Medulla oblongata (tissue), 1 donor: Measurements from ENCODE around the gene NHERF1.

ENCODE experiments used
- DNase-seq: peaks from one replicate; pipeline ENCODE4 v3.0.0-alpha.2; 2015; ENCODE audit errors: extremely low spot score

The NHERF1 gene

GRCh38 chr17:74732042-74732867 is 16.2 kb upstream of the NHERF1 start:
- no peak for DNase-seq

DNA sequence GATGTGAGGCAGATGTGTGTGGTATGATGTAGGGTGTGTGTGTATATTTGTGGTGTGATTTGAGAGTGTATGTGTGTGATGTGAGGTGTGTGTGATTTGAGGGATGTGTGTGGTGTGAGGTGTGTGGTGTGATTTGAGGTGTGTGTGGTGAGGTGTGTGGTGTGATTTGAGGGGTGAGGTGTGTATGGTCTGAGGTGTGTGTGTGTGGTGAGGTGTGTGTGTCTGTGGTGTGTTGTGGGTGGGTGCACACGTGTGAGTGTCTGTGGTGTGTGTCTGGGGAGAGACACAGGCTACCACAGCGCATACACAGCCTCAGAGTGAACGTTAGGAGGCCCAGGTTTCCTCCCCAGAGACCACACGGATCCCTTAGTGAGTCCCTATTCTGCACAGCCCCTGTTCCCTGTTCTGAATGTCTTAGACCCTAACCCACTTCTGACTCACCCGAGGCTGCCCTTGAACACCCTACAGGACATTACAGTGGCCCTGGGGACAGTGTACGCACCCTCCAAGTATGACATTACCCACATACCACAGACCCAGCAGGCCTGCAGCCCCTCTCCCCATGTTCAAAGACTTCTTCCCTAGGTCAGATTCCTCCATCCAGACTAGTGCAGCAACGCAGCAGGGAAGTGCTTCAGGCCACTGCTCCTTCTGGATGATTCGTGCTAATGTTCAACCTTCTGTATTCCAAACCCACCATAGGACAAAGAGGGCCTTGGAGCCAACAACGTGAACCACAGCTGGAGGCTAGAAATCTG is 14.9 kb upstream of the NHERF1 start:
- no peak for DNase-seq

- no peak for DNase-seq
Measured at GRCh38 chr17:74734256-74734655, 14.2 kb upstream of the NHERF1 start.

DNA sequence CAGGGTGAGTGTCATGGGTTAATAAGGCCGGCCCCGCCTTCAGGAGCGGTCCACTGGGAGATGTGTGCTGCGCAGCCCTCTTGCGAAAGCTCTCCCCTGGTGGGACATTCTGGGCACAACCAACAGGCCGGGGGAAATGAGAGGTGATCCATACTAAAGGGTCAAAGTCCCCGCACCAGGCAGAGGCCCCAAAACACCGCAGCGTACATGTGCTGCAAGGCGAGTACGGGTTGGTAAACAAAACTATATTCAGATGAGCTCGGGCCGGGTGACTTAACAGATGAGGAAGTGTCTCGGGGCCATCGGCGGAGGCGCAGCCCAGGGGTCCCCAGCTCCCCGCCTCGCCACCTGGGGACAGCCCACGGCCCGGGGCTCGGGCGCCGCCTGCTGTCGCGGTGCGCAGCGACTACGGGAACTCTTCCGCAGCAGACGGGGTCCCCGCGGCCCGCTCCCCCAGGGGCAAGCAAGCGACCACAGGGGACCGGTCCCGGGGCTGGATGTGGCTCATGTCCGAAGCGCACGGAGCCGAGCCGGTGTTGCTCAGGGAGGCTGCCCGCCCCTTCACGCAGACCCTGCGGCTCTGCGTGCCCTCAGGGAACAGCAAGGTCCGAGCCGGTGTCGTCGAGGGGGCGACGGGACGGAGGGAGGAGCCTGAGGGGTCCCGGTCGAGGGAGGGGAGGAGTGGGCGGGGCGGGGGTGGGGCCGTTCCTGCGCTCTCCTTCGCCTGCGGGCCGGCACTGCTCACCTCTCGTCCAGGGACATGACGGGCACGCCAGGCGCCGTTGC is 11.7 kb upstream of the NHERF1 start, which contains the start of gene RAB37:
RAB37 (plus strand) TSS at position 744 of the 786 bp plus-strand sequence; CDS start at position 761, 17 bp downstream.
- peak; percentile 21 for DNase-seq

GRCh38 chr17:74737299-74738050 is 11.0 kb upstream of the NHERF1 start:
- peak; percentile 17 for DNase-seq

GRCh38 chr17:74738051-74738996 is 10.1 kb upstream of the NHERF1 start:
- DNase-seq, result no peak

DNA sequence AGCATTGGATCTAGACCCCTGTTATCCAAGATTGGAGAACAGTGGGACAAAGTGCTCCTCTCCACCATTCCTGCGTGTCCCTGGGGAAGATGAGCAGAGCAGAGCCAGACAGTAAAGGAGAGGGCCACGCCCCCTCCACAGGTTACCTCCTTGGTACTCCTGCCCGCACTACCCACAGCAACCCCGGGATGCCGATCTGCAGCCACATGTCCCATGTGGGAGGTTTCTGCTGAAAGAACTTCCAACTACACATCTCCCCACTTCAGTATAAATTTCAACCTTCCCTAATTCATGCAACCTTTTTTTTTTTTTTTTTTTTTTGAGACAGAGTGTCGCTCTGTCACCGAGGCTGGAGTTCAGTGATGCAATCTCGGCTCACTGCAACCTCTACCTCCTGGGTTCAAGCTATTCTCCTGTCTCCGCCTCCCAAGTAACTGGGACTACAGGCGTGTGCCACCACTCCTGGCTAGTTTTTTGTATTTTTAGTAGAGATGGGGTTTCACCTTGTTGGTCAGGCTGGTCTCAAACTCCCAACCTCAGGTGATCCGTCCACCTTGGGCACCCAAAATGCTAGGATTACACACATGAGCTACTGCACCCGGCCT is 9.1 kb upstream of the NHERF1 start:
- DNase-seq, result no peak

GRCh38 chr17:74740173-74740572 is 8.3 kb upstream of the NHERF1 start:
- no peak for DNase-seq

DNA sequence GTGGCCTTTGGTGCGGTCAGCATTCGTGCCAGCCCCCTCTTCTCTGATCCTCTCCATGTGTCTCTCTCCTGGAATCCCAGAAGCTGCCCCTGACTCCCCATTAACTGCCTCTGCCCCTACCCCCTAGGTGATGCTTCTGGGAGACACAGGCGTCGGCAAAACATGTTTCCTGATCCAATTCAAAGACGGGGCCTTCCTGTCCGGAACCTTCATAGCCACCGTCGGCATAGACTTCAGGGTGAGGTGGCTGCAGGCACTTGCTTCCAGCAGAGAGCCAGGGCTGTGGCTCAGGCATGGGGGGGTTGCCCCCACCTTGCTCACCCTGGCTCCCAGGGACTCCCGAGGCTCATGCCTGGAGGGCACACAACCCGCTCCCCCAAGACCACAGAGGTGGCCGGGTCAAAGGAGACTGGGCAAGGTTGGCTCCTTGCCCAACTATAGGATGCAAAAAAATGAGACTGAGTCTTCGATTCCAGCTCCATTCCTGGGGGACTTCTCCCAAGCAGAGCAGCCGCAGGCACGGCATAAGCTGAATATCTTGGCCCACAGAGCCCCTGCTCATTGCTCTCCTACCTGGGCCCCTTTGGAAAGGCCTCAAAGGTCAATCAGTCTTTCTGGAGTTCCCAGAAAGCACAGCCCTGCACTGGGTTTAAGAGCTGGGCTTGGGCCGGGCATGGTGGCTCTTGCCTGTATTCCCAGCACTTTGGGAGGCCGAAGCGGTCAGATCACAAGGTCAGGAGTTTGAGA is 7.6 kb upstream of the NHERF1 start:
- DNase-seq, result no peak

GRCh38 chr17:74742153-74742515 is 6.3 kb upstream of the NHERF1 start:
- no peak for DNase-seq

- DNase-seq, result no peak
Measured at GRCh38 chr17:74742978-74743545, 5.4 kb upstream of the NHERF1 start.

DNA sequence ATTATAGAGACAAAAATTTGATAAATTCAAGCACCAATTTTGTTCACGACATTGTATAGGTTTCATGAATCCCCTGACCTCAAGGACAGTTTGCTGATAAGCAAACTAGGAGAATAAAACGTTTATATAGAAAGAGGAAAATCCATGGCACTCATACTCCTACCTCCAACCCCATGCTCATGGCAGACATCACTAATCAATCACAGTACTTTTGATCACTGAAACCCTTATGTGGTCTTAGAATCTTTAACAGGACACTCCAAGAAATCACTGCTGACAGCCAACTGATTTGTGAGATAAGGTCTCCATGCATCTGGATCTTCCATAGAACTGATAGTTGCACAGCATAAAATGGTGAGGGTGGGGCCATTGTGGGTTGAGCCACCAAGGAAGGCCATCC is 4.7 kb upstream of the NHERF1 start:
- DNase-seq, result no peak

- DNase-seq, result no peak
Measured at GRCh38 chr17:74744349-74744713, 4.1 kb upstream of the NHERF1 start.

- peak; percentile 89 for DNase-seq
Measured at GRCh38 chr17:74744714-74745547, 3.5 kb upstream of the NHERF1 start.

DNA sequence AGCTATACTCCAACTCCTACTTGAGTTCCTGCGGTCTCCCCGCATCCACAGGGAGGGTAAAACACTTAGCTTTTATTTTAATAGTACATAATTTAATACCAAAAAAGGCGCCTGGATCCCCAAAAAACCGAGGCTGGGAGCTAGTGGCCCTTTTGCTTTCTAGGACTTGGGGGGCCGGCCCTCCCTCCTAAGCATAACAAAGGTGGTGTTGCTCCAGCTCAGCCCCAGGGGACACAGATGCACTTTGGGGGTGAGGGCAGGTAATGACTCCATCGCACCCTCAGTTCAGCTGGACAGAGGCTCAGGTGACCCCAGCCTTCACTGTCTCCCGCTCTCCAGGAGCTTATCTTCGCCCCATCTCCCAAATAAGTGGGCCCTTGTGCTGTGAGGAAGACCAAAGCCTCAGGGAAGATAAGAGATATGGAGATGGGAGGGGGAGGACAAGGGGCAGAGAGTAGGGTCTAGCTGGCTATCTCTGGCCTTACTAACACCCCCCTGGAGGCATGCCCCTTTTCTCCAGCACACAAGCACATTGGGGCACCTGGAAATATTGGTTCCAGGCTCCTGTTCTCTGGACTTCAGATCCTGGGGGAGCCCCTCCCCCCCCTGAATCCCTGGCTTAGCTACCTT is 2.8 kb upstream of the NHERF1 start:
- no peak for DNase-seq

GRCh38 chr17:74746376-74746775 is 2.1 kb upstream of the NHERF1 start:
- no peak for DNase-seq

GRCh38 chr17:74746922-74747321 is 1.5 kb upstream of the NHERF1 start:
- no peak for DNase-seq

DNA sequence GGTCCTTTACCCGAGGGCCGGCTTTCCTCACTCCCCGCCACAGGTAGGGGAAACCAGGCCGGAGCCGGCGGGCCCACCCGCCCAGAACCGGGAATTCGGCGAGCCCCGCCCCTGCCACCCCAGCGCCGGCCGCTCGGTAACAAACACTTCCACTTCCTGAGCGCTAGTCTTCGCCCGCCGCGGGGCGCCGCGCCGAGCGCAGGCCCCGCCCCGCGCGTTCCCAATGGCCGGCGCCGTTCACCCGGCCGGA is 224 bp upstream of the NHERF1 start:
- no peak for DNase-seq
